Fibroblast of the aortic adventitia (primary cell): ENCODE results near the gene INSR. TPM values are rescaled to one million over a fixed set of nuclear protein-coding genes. Genes with fewer than 3 reads are reported as not detected.

Experiments used
- DNase-seq: peaks from one replicate; pipeline ENCODE4 v3.0.0-alpha.2; 2010; ENCODE audit warnings: low read depth
- H3K4me3 ChIP-seq: 2 replicates; pipeline ENCODE4 v1.5.1; 2011; ENCODE audit warnings: low read depth, mild to moderate bottlenecking, control low read depth, low read length, moderate library complexity
- CTCF ChIP-seq: IDR thresholded peaks from 2 replicates; pipeline ENCODE4 v1.5.1; 2011; ENCODE audit warnings: mild to moderate bottlenecking, low read length, control low read depth, inconsistent platforms; ENCODE audit not compliant: insufficient read depth
- total RNA-seq: library from RNA; depleted of rRNA; stranded (reverse); fragments of >200 nt; gene quantifications from 2 replicates; pipeline ENCODE4 v1.2.3, GENCODE V29; 2012; ENCODE audit warnings: low replicate concordance

The INSR gene
- total RNA-seq, 1 donor = 13.2 TPM

DNA sequence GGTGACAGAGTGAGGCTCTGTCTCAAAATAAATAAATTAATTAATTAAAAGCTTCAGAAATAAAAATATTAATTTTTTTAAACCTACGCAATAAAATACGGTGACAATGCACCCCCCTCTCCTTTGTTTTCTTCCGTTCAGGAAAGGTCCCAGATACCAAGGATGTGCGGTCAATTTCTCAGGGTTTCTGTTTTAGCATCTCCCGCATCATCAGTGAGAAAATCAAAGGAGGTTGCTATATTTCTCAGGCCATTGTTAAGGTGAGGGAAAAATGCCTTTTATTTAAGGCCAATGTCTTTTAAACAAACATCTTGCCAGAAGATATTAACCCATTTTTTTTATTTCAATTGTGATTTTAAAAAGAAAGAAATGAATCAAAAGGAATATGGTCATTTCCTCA is 111.7 kb downstream of the INSR start:
- TF ChIP-seq CTCF = no peak
- H3K4me3 ChIP-seq = no peak overlapping the region
- no peak for DNase-seq

DNA sequence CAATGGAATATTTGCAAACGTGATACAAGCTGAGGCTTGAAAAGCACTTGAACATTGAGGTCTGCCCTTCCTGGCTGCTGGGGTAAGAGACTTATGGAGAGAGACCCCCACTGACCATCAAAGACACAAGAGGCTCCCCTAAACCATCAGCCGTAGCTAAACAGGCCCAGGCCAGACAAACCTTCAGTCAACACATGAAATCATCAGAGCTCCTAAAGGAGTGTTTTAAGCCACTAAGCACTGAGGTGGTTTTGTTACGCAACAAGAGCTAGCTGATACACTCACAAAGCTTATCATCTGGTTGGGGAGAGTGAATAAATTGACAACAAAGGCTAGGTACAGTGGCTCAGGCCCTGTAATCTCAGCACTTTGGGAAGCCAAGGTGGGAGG is 114.3 kb downstream of the INSR start:
- no peak for TF ChIP-seq CTCF
- no peak for DNase-seq
- no peak overlapping the region for H3K4me3 ChIP-seq

DNA sequence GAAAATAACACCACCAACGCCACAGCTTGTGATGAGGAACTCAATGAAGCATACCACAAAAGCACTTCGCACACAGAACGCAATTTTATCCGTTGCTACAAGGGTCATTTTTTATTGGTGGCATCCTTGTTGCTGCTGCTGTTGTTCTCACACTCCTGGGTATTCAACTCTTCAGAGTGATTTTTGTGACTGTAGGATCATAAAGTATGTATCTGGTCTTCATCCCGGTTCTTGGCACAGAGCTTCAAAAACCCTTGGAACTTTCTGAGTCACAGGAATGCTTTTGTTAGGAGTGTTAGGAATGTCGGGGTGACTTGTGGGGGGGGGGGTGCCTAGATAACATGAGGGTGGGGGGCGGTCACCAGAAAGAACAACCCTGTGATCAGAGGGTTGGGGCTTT is 116.3 kb downstream of the INSR start:
- H3K4me3 ChIP-seq = no peak overlapping the region
- TF ChIP-seq CTCF = no peak
- peak; percentile 83 for DNase-seq

- no peak for DNase-seq
- no peak for TF ChIP-seq CTCF
- H3K4me3 ChIP-seq = no peak overlapping the region
These were observed 117.4 kb downstream of the INSR start for GRCh38 chr19:7176792-7177191.

DNA sequence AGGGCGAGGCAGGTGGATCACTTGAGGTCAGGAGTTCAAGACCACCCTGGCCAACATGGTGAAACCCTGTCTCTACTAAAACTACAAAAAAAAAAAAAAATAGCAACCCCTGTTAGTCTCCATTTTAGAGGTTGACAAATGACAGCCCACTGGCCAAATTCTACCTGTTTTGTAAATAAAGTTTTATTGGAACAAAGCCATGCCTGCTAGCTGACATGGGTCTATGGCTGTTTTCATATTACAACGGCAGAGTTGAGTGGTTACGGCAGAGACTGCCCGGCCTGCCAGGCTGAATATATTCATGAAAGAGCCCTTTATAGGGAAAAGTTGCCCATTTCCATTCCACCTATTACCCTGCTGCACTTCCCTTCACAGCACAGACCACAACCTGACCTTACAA is 121.4 kb downstream of the INSR start:
- TF ChIP-seq CTCF = no peak
- no peak for DNase-seq
- no peak overlapping the region for H3K4me3 ChIP-seq

- TF ChIP-seq CTCF = no peak
- no peak for DNase-seq
- H3K4me3 ChIP-seq = no peak overlapping the region
These were observed 123.2 kb downstream of the INSR start for GRCh38 chr19:7170983-7171382.

- DNase-seq = no peak
- no peak for TF ChIP-seq CTCF
- H3K4me3 ChIP-seq = no peak overlapping the region
These were observed 125.3 kb downstream of the INSR start for GRCh38 chr19:7168941-7169340.
